GM19324 (cell line): ENCODE results near the gene C2CD3.
"Not testable (repeated sequence)": the region's sequence is repeated elsewhere in the genome, so short reads cannot be mapped to it uniquely, and the experiment has no call there.

Experiments
- ATAC-seq: cut with Tn5 transposase; IDR thresholded peaks from one replicate; pipeline ENCODE4 v1.9.1; 2021; ENCODE audit warnings: mild to moderate bottlenecking, moderate library complexity; ENCODE audit not compliant: unreplicated experiment, low FRiP score

C2CD3 gene

GRCh38 chr11:74123008-74123448, 47.8 kb downstream of the C2CD3 start:
- no peak for ATAC-seq

GRCh38 chr11:74121804-74122203, 49.0 kb downstream of the C2CD3 start:
- ATAC-seq = no peak

- not testable (repeated sequence) for ATAC-seq
These were observed 50.4 kb downstream of the C2CD3 start for GRCh38 chr11:74120260-74121035.

GRCh38 chr11:74116719-74117118, 54.1 kb downstream of the C2CD3 start:
- ATAC-seq = no peak

- no peak for ATAC-seq
These were observed 57.9 kb downstream of the C2CD3 start for GRCh38 chr11:74112877-74113276.

GRCh38 chr11:74106124-74106523, 64.7 kb downstream of the C2CD3 start:
- ATAC-seq = no peak

- ATAC-seq = no peak
These were observed 68.5 kb downstream of the C2CD3 start for GRCh38 chr11:74102321-74102720.

- no peak for ATAC-seq
These were observed 70.1 kb downstream of the C2CD3 start for GRCh38 chr11:74100735-74101134.

- ATAC-seq = no peak
These were observed 70.6 kb downstream of the C2CD3 start for GRCh38 chr11:74100231-74100630.

GRCh38 chr11:74097686-74098237, 73.0 kb downstream of the C2CD3 start:
- no peak for ATAC-seq

- no peak for ATAC-seq
These were observed 76.4 kb downstream of the C2CD3 start for GRCh38 chr11:74094393-74094792.

GRCh38 chr11:74092425-74092824, 78.4 kb downstream of the C2CD3 start:
- no peak for ATAC-seq

GRCh38 chr11:74091549-74091948, 79.3 kb downstream of the C2CD3 start:
- no peak for ATAC-seq

GRCh38 chr11:74090701-74091100, 80.1 kb downstream of the C2CD3 start:
- no peak for ATAC-seq

- ATAC-seq = no peak
These were observed 84.4 kb downstream of the C2CD3 start for GRCh38 chr11:74086242-74086884.

- ATAC-seq = no peak
These were observed 85.3 kb downstream of the C2CD3 start for GRCh38 chr11:74085542-74085892.

- no peak for ATAC-seq
These were observed 85.8 kb downstream of the C2CD3 start for GRCh38 chr11:74084796-74085541.

GRCh38 chr11:74083927-74084326, 86.9 kb downstream of the C2CD3 start:
- not testable (repeated sequence) for ATAC-seq

GRCh38 chr11:74081428-74081827, 89.4 kb downstream of the C2CD3 start:
- no peak for ATAC-seq

GRCh38 chr11:74077193-74077592, 93.6 kb downstream of the C2CD3 start:
- no peak for ATAC-seq

GRCh38 chr11:74072721-74073120, 98.1 kb downstream of the C2CD3 start:
- ATAC-seq = no peak
